ENCODE measurements around the gene LHX3.

The LHX3 gene

GRCh38 chr9:136204838-136205706, at the start of gene LHX3:
Gene LHX3, minus strand, starts transcription at chr9:136205128. Its CDS starts 116 bp downstream, at chr9:136205012.
- no peak for DNase-seq

- no peak for DNase-seq
Measured at GRCh38 chr9:136253246-136254130, 48.6 kb upstream of the LHX3 start.

GRCh38 chr9:136252846-136253245, 47.9 kb upstream of the LHX3 start:
- no peak for DNase-seq

GRCh38 chr9:136252281-136252680, 47.4 kb upstream of the LHX3 start:
- no peak for DNase-seq

- no peak for DNase-seq
Measured at GRCh38 chr9:136251264-136252115, 46.6 kb upstream of the LHX3 start.

GRCh38 chr9:136250676-136251075, 45.7 kb upstream of the LHX3 start:
- no peak for DNase-seq

GRCh38 chr9:136249877-136250559, 45.1 kb upstream of the LHX3 start:
- no peak for DNase-seq

GRCh38 chr9:136248951-136249876, 44.3 kb upstream of the LHX3 start:
- no peak for DNase-seq

GRCh38 chr9:136247947-136248637, 43.2 kb upstream of the LHX3 start:
- DNase-seq = no peak

GRCh38 chr9:136247551-136247916, 42.6 kb upstream of the LHX3 start:
- DNase-seq = no peak

GRCh38 chr9:136246849-136247550, 42.1 kb upstream of the LHX3 start:
- DNase-seq = no peak

- DNase-seq = peak; percentile 81
Measured at GRCh38 chr9:136245219-136246150, 40.6 kb upstream of the LHX3 start, which contains the start of gene QSOX2. Gene QSOX2, minus strand, starts transcription at chr9:136245812. Its CDS starts 9 bp downstream, at chr9:136245803.

- no peak for DNase-seq
Measured at GRCh38 chr9:136244969-136245218, 40.0 kb upstream of the LHX3 start.

- no peak for DNase-seq
Measured at GRCh38 chr9:136244122-136244968, 39.4 kb upstream of the LHX3 start.

- DNase-seq = no peak
Measured at GRCh38 chr9:136243631-136244030, 38.7 kb upstream of the LHX3 start.

- DNase-seq = no peak
Measured at GRCh38 chr9:136242918-136243525, 38.1 kb upstream of the LHX3 start.

GRCh38 chr9:136242248-136242647, 37.3 kb upstream of the LHX3 start:
- no peak for DNase-seq
